ENCODE measurements around the gene FIS1. TPM values are rescaled to one million over a fixed set of nuclear protein-coding genes. Genes with fewer than 3 reads are reported as not detected.
"Not testable (repeated sequence)": the region's sequence is repeated elsewhere in the genome, so short reads cannot be mapped to it uniquely, and the experiment has no call there.

Gene FIS1
- total RNA-seq (2014; rRNA removed; shearing (Covaris generic)), result 64.1 and 91.2 TPM in 2 replicates

GRCh38 chr7:101244375-101245146 lies at the start of gene FIS1:
Gene FIS1, minus strand, starts transcription at chr7:101245081. Its CDS starts 77 bp downstream, at chr7:101245004.
- Histone ChIP-seq H3K36me3 (no peaks in the 10 kb centered on the region), H3K27me3 (no peaks in the 10 kb centered on the region), H3K27ac (peak within 1 kb of the TSS; percentile 62), H3K4me3 (peak within 1 kb of the TSS; percentile 74), H3K9me3 (replicated peaks) (no peaks in the 10 kb centered on the region), H3K4me1 (peaks cover 11% of the 10 kb centered on the region)
- DNase-seq, result peak; percentile 95

DNA sequence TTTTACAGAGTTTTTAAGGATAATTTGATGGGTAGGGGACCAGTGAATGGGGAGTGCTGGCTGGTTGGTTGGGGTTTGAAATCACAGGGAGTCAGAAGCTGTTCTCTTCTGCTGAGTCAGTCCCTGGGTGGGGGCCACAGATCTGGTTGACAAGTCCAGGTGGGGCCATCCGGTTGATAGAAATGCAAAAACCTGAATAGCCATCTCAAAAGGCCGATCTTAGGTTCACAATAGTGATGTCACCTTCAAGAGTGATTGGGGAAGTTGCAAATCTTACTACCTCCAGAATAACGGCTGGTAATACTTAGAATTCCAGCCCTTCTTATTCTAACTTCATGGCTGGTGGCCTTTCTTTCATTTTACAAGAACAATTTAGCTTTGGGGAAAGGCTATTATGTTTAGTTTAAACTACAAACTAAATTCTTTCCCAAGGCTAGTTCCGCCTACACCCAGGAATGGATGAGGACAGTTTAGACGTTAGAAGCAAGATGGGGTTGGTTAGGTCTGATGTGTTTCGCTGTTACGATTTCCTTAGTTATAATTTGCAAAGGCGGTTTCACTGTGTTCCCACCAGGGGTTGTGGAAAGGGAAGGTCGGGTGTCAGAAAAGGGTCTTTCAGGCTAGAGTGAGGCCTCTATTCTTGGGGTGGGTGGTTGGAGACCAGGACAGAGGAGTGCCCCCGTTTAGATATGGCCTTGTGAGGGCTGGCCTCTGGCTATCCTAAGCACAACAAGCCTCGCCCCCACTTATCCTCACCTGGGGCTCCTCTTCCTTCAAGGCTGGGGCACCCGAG lies 49.4 kb upstream of the FIS1 start:
- no peaks in the 10 kb centered on the region for H3K9me3 ChIP-seq (replicated peaks)
- H3K4me3 ChIP-seq, result no peak overlapping the region
- H3K36me3 ChIP-seq, result no peaks in the 10 kb centered on the region
- 0 out of 2 replicates have a peak, but pooled peaks cover 2% of the 10 kb centered on the region for H3K4me1 ChIP-seq
- peaks cover 15% of the 10 kb centered on the region; the same call in 1 of the 2 replicates for H3K27me3 ChIP-seq
- H3K27ac ChIP-seq, result no peak overlapping the region
- DNase-seq, result no peak

- H3K4me1 ChIP-seq; H3K27ac ChIP-seq; H3K36me3 ChIP-seq; H3K4me3 ChIP-seq; DNase-seq; H3K9me3 ChIP-seq (replicated peaks): not testable (repeated sequence)
- peaks cover 15% of the 10 kb centered on the region; the same call in 1 of the 2 replicates for H3K27me3 ChIP-seq
Measured at GRCh38 chr7:101293069-101294021, 48.5 kb upstream of the FIS1 start.

DNA sequence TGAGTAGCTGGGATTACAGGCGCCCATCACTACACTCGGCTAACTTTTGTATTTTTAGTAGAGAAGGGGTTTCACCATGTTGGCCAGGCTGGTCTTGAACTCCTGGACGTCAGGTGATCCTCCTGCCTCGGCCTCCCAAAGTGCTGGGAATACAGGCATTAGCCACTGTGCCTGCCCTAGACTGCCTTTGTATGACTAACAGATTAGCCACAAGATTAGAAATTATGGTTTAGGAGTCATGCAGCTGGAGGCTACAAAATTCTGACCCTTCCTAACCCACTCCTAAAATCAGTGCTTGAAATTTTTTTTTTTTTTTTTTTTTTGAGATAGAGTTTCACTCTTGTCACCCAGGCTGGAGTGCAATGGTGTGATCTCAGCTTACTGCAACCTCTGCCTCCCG lies 47.7 kb upstream of the FIS1 start:
- not testable (repeated sequence) for DNase-seq; H3K27ac ChIP-seq; H3K36me3 ChIP-seq; H3K4me3 ChIP-seq; H3K4me1 ChIP-seq; H3K9me3 ChIP-seq (replicated peaks)
- peaks cover 15% of the 10 kb centered on the region; the same call in 1 of the 2 replicates for H3K27me3 ChIP-seq

DNA sequence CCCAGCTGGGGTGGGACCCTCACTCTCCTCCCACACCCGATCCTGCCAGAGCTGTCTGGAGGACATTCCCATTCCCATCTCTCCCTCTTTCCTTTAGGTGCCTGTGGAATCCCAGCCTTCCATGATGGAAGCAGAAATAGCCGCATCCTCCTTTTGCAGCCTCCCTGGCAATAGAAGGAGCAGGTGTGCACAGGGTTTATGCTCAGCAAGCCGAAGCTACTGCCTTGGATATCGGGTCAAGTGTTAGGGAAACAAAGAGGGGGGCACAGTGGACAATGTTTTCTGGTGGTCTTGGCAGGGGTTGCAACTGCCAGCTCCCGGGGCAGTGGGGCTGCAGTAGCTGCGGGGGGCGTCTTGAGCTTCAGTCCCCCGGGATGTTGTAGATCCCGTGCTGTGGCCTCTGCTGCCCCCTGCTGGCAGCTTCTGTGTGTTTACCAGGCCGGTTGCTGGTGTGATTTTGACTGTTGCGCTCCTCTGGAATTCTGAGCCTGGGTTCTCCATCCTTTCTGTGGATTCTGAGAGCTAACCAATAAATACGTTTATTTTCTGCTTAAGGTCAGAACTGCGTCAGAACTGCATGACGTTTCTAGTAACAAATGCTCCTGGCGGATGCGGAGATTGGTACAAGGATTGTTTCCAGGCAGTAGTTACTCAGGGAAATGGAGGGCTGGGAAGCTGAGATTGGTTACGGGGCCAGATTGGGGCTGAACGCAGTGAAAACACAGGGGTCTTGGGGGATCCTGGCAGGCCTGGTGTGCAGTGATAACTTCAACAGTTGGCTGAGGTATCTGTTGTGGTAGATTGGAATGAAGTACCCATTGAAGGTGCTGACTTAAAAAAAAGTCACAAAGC lies 45.5 kb upstream of the FIS1 start:
- H3K4me1 ChIP-seq; H3K9me3 ChIP-seq (replicated peaks); H3K27ac ChIP-seq; H3K4me3 ChIP-seq; H3K36me3 ChIP-seq: not testable (repeated sequence)
- H3K27me3 ChIP-seq, result peaks cover 18% of the 10 kb centered on the region; the same call in 1 of the 2 replicates
- DNase-seq, result peak; percentile 64

DNA sequence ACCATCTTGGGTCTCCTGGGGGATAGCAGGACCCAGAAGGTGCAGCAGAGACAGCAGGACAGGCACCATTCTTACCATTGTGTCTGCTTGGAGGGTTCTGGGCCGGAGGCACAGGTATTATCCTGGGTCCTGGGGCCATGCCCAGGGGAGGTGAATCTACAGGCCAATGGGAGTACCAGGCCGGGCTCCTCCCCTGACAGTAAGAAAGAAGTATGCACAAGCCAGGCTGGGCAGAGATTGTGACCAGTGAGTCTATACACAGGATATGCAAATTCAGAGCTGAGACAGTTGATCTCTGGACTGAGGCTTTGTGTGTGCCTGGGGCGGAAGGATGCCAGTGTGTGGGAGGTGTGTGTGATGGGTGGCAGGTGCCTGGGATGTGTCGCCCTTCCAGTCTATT lies 44.8 kb upstream of the FIS1 start:
- H3K9me3 ChIP-seq (replicated peaks); DNase-seq; H3K27ac ChIP-seq; H3K4me3 ChIP-seq; H3K4me1 ChIP-seq; H3K36me3 ChIP-seq: not testable (repeated sequence)
- peaks cover 14% of the 10 kb centered on the region; the same call in 1 of the 2 replicates for H3K27me3 ChIP-seq

- DNase-seq, result no peak
- Histone ChIP-seq H3K36me3 (no peaks in the 10 kb centered on the region), H3K27me3 (peaks cover 10% of the 10 kb centered on the region; the same call in 1 of the 2 replicates), H3K9me3 (replicated peaks) (no peaks in the 10 kb centered on the region), H3K4me3 (no peak overlapping the region), H3K4me1 (no peaks in the 10 kb centered on the region), H3K27ac (no peak overlapping the region)
Measured at GRCh38 chr7:101288439-101288838, 43.6 kb upstream of the FIS1 start.

GRCh38 chr7:101287032-101287431 lies 42.2 kb upstream of the FIS1 start:
- DNase-seq, result no peak
- no peaks in the 10 kb centered on the region for H3K4me1 ChIP-seq
- H3K36me3 ChIP-seq, result no peaks in the 10 kb centered on the region
- 0 out of 2 replicates have a peak, but pooled peaks cover 2% of the 10 kb centered on the region for H3K27me3 ChIP-seq
- H3K27ac ChIP-seq, result no peak overlapping the region
- no peaks in the 10 kb centered on the region for H3K9me3 ChIP-seq (replicated peaks)
- H3K4me3 ChIP-seq, result no peak overlapping the region

DNA sequence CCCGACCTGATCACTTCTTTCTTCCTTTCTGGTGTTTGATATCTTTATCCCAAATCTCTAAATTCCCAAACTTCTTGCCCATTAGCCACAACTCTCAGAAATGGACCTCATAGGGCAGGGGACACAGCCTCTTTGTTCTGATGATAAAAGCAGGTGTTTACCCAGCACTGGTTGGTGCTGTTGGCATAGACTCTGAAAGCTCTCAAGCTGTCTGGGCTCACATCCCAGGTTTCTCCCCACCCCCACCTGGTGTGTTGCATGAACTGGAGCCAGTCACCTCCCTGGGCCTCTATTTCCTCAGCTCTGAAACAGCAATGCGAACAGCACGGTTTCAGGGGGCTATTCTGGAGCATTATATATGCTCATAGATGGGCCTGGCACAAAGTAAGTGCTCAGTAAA lies 41.0 kb upstream of the FIS1 start:
- H3K27me3 ChIP-seq; H3K9me3 ChIP-seq (replicated peaks); H3K36me3 ChIP-seq; H3K4me3 ChIP-seq; H3K27ac ChIP-seq; DNase-seq; H3K4me1 ChIP-seq: not testable (repeated sequence)

GRCh38 chr7:101285171-101285570 lies 40.3 kb upstream of the FIS1 start:
- DNase-seq, result no peak
- Histone ChIP-seq H3K9me3 (replicated peaks) (no peaks in the 10 kb centered on the region), H3K4me1 (no peaks in the 10 kb centered on the region), H3K4me3 (no peak overlapping the region), H3K27me3 (0 out of 2 replicates have a peak, but pooled peaks cover 2% of the 10 kb centered on the region), H3K36me3 (no peaks in the 10 kb centered on the region), H3K27ac (no peak overlapping the region)

GRCh38 chr7:101280912-101281311 lies 36.0 kb upstream of the FIS1 start:
- not testable (repeated sequence) for DNase-seq; H3K9me3 ChIP-seq (replicated peaks); H3K4me3 ChIP-seq

GRCh38 chr7:101278461-101279292 lies 33.8 kb upstream of the FIS1 start:
- Histone ChIP-seq H3K27me3 (peaks cover 13% of the 10 kb centered on the region; the same call in 1 of the 2 replicates), H3K9me3 (replicated peaks) (no peaks in the 10 kb centered on the region), H3K4me1 (no peaks in the 10 kb centered on the region), H3K27ac (no peak overlapping the region), H3K36me3 (no peaks in the 10 kb centered on the region), H3K4me3 (no peak overlapping the region)
- no peak for DNase-seq

More at GRCh38 chr7:101280912-101281311, 36.0 kb upstream of the FIS1 start:
- not testable (repeated sequence) for H3K4me1 ChIP-seq, H3K36me3 ChIP-seq, H3K27ac ChIP-seq
- H3K27me3 ChIP-seq, result peaks cover 15% of the 10 kb centered on the region; the same call in 1 of the 2 replicates

- H3K27ac ChIP-seq, result no peak overlapping the region
- H3K4me1 ChIP-seq, result no peaks in the 10 kb centered on the region
- no peak for DNase-seq
- no peak overlapping the region for H3K4me3 ChIP-seq
- no peaks in the 10 kb centered on the region for H3K36me3 ChIP-seq
- H3K9me3 ChIP-seq (replicated peaks), result no peaks in the 10 kb centered on the region
- H3K27me3 ChIP-seq, result peaks cover 13% of the 10 kb centered on the region; the same call in 1 of the 2 replicates
Measured at GRCh38 chr7:101277155-101277554, 32.3 kb upstream of the FIS1 start.
